ENCODE measurements around the gene GFOD2. TPM values are rescaled to one million over a fixed set of nuclear protein-coding genes. Genes with fewer than 3 reads are reported as not detected.

Gene GFOD2
- total RNA-seq, 1 donor from 2014 or later = 21.9 TPM

- Histone ChIP-seq H3K4me3 (ENCODE audit: low read depth, low read length) (peak overlapping the region; percentile 29), H3K27me3 (ENCODE audit: control insufficient read depth, insufficient read depth, low read length) (peaks cover 57% of the 10 kb centered on the region), H3K36me3 (ENCODE audit: control insufficient read depth, insufficient read depth, low read length) (no peaks in the 10 kb centered on the region)
- DNase-seq (ENCODE audit: low read depth) = no peak
- TF ChIP-seq CTCF (IDR thresholded peaks at IDR 0.05; ENCODE audit: insufficient read depth, low read length, poor library complexity, severe bottlenecking) = no peak
Measured at GRCh38 chr16:67653789-67654402, 65.2 kb downstream of the GFOD2 start.

- Histone ChIP-seq H3K27me3 (ENCODE audit: control insufficient read depth, insufficient read depth, low read length) (peaks cover 63% of the 10 kb centered on the region), H3K36me3 (ENCODE audit: control insufficient read depth, insufficient read depth, low read length) (no peaks in the 10 kb centered on the region), H3K4me3 (ENCODE audit: low read depth, low read length) (peak overlapping the region; percentile 29)
- no peak for DNase-seq (ENCODE audit: low read depth)
- TF ChIP-seq CTCF (IDR thresholded peaks at IDR 0.05; ENCODE audit: insufficient read depth, low read length, poor library complexity, severe bottlenecking) = peak; percentile 15
Measured at GRCh38 chr16:67653128-67653788, 65.9 kb downstream of the GFOD2 start.

GRCh38 chr16:67652578-67653127 is 66.5 kb downstream of the GFOD2 start:
- Histone ChIP-seq H3K27me3 (ENCODE audit: control insufficient read depth, insufficient read depth, low read length) (peaks cover 69% of the 10 kb centered on the region), H3K4me3 (ENCODE audit: low read depth, low read length) (peak overlapping the region; percentile 14), H3K36me3 (ENCODE audit: control insufficient read depth, insufficient read depth, low read length) (no peaks in the 10 kb centered on the region)
- TF ChIP-seq CTCF (IDR thresholded peaks at IDR 0.05; ENCODE audit: insufficient read depth, low read length, poor library complexity, severe bottlenecking) = no peak
- DNase-seq (ENCODE audit: low read depth) = no peak

- DNase-seq (ENCODE audit: low read depth) = no peak
- Histone ChIP-seq H3K36me3 (ENCODE audit: control insufficient read depth, insufficient read depth, low read length) (no peaks in the 10 kb centered on the region), H3K27me3 (ENCODE audit: control insufficient read depth, insufficient read depth, low read length) (peaks cover 76% of the 10 kb centered on the region), H3K4me3 (ENCODE audit: low read depth, low read length) (no peak overlapping the region)
- no peak for TF ChIP-seq CTCF (IDR thresholded peaks at IDR 0.05; ENCODE audit: insufficient read depth, low read length, poor library complexity, severe bottlenecking)
Measured at GRCh38 chr16:67651847-67652246, 67.3 kb downstream of the GFOD2 start.

- Histone ChIP-seq H3K4me3 (ENCODE audit: low read depth, low read length) (no peak overlapping the region), H3K27me3 (ENCODE audit: control insufficient read depth, insufficient read depth, low read length) (peaks cover 82% of the 10 kb centered on the region)
- TF ChIP-seq CTCF (IDR thresholded peaks at IDR 0.05; ENCODE audit: insufficient read depth, low read length, poor library complexity, severe bottlenecking) = no peak
Measured at GRCh38 chr16:67651039-67651438, 68.1 kb downstream of the GFOD2 start.

More at GRCh38 chr16:67651039-67651438, 68.1 kb downstream of the GFOD2 start:
- DNase-seq (ENCODE audit: low read depth) = no peak
- H3K36me3 ChIP-seq (ENCODE audit: control insufficient read depth, insufficient read depth, low read length) = no peaks in the 10 kb centered on the region

Data from kidney epithelial cell (primary cell).